HG02973 (cell line): ENCODE data around the gene HIC1.
A peak's percentile ranks its signal among the peaks of the same experiment; 100 is the strongest.

Experiments
- ATAC-seq: cut with Tn5 transposase; IDR thresholded peaks from one replicate; pipeline ENCODE4 v1.9.1; 2021; ENCODE audit warnings: moderate library complexity; ENCODE audit not compliant: unreplicated experiment

Gene HIC1

GRCh38 chr17:2059547-2060384 lies 4.9 kb downstream of the HIC1 start:
- ATAC-seq = no peak

DNA sequence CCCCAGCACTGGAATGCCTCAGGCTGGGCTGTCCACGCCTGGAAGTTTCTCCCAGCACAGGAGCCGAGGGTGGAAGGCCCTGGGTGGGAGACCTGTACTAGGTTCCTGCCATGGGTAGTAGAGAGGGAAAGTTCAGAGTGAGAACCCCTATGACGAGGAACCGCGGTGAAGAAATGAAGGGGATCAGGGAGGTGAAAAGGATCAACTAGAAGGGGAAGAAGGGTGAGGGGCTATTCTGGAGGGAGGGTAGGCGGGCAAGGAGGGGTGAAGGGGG lies 5.4 kb downstream of the HIC1 start:
- no peak for ATAC-seq

DNA sequence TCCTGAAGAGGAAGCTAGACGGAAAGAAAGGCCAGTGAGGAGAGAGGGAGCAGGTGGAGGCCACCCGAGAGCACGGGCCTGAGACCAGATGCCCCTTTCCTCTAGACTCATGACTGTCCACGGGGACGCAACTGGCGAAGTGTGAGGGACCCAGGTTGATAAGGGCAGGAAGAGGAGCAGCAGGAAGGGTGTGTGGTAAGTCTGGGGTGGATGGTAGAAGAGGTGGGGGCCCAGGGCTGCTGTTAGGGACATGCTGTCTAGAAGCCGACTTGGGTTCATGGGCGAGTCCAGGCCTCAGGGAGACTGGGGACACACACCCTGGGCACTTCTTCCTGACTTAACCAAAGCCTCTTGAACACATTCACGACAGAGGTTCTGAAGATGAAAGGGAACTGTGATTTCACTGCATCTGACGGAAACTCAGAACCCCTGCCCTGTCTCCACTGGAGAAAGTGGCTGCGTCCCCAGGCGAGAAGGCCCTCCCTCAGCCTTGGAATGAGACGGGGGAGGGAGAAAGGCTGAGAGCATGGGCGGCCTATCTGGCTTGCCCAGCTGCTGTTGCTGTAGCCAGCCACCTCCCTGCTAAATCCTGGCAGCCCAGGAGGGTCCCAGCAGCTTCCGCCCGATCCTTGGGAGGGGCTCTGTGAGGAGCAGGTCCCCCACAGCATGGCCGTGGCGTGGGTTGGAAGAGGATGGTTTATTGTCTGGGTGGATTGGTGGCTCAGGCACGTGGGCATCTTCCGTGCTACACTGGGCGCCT lies 6.0 kb downstream of the HIC1 start:
- ATAC-seq = no peak

DNA sequence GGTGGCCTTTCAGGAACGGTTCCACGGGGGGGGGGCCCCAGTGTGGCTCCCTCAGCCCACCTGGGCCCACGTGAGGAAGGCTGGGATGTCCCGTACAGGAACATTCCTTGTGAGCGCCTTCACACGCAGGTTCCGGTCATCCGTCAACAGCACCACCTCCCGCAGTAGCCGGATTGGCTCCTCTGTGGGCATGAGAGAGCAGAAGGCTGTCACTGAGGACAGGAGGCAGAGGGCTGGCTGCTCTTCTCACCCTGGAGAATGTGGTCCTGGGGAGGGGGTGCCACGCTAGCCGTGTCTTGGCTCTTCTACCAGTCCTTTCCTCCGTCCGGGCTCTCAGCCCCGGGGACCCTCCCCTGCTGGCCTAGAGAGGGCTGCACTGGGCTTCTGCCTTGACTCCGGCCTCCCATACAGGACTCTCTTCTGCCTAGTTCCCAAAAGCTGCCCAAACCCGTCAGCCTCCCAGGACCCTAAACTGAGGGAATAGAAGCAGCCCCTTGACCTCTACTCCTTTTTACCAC lies 6.6 kb downstream of the HIC1 start:
- no peak for ATAC-seq

- no peak for ATAC-seq
These were observed 7.8 kb downstream of the HIC1 start for GRCh38 chr17:2062571-2063183.

DNA sequence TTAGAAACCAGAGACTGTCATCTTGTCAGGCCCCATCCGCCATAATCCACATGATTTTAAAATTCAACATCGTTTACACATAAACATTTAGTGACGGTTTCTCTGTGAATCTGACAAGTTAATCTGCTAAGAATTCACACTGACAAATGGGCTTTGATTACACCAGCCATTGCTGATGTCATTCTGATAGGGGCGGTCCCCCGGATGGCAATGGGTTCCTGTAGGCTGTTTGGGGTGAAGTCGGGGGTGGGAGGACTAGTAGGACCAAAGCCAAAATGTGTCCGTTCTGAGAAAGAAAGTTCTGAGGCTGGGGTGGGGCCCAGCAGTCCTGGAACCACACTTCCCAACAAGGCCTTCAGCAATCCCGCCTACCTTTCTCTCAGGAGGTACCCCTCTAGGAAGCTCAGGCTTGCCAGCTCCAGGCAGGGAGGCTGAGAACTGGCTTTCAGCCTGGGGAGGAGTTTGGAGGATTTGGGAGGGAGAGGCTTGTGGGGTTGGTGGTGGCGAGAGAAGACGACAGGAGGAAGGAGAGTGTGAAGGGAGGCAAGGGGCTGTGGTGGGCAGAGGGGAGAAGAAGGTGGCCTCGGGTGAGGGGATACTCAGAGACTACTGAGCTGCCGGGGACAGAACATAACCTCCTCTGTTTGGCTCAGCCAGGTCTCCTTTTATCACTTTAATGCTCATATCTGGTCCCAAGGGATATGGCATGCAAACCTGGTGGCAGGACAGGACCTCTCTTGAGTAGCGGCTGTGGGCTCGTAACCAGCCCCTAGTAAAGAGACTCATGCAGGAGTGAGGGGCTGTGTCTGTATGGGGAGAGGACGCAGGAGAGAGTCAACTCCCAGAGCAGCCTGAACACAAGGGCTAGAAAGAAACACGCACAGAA lies 8.6 kb downstream of the HIC1 start:
- ATAC-seq = no peak

- ATAC-seq = no peak
These were observed 9.2 kb downstream of the HIC1 start for GRCh38 chr17:2064147-2064489.

- ATAC-seq = no peak
These were observed 9.6 kb downstream of the HIC1 start for GRCh38 chr17:2064520-2064971.

DNA sequence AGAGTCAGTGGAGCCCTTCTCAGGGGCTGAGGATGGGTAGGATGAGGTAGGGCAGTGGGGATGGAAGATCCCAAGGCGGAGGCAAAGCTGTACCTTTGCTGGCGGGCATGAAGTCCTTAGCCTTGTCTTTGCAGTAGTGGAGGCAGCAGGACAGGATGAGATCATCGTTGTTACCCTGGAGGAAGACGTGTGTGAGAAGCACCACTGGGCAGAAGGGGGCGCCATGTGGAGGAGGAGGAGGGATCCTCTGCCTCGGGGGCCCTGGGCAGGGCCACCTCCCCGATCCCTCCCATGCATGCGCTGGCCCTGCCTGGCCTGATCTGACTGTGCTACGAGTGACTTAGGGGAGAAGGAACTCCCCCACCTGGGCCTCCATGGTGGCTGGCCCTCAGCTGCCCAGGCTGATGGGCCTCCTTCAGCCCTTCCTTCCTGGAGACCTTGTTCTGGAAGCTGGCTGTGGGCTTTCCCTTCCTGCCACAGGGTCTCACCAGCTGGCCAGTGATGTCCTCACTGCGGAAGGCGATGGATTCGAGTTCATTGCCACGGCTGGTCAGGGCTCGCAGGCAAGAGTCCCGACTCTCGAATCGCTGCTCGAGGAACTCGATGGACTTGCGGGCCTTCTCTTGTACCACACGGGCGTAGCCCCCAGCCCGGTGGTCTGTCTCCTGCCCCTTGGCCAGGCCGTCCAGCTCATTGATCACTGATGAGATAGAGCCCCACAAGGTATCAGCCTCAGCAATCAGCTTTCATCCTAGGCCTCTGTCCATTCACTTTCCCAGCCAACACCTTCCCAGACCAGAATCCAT lies 10.3 kb downstream of the HIC1 start:
- no peak for ATAC-seq

DNA sequence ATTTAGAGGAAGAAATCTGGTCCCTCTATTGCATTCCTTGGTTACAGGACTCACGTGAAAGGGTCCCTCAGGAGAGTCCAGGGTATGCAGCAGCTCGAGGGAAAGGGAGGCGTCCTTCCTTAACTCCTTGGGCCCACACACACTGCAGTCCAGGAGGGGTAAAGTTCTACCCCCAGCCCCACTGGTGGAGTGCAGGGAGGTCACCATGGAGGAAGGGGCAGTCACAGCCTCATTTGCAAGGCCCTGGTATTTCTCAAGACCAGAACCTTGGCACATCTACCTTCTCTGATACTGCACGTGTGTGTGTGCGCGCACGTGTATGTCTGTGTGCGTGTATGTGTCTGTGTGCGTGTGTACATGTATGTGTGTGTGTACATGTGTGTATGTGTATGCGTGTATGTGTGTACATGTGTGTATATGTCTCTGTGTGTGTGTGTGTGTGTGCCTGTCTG lies 11.1 kb downstream of the HIC1 start:
- no peak for ATAC-seq

GRCh38 chr17:2067048-2067561 lies 12.2 kb downstream of the HIC1 start:
- no peak for ATAC-seq

- ATAC-seq = no peak
These were observed 12.7 kb downstream of the HIC1 start for GRCh38 chr17:2067608-2068024.

GRCh38 chr17:2068031-2068518 lies 13.2 kb downstream of the HIC1 start:
- no peak for ATAC-seq

- ATAC-seq = no peak
These were observed 13.7 kb downstream of the HIC1 start for GRCh38 chr17:2068519-2069051.

DNA sequence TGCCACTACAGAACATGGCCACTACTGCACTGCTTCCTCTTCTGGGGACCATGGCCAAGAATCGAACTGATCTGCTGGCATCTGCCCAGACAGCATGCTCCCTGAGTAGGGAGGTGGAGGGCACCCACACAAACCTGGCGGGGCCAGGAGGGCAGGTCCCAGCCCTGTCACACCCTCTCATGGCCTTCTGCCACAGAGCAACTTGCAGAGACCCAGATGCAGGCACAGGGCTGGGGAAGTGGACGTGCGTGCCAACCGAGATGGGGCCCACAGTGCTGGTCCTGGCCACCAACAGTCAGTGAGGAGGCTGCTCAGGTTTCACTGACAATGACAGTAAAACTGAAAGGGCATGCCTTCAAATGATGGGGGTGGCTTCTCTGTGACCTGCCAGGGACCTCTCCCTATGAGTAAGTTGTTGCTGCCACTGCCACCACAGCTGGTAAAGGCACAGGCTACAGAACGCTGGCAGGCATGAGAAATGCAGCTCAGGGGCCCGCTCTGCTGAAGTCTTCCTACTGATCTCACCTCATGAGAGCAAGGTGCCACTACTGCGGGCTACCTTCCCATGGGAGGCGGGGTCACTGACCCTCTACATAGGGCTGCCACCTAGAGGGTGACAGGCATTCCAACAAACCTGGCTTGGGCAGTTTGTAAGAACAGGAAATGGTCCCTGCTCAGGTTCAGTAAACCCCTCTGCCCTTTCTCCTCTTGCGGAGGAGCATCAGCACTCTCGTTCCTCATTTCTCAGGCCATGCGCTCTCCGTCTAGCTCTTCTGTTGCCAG lies 15.5 kb downstream of the HIC1 start:
- ATAC-seq = peak; percentile 61

DNA sequence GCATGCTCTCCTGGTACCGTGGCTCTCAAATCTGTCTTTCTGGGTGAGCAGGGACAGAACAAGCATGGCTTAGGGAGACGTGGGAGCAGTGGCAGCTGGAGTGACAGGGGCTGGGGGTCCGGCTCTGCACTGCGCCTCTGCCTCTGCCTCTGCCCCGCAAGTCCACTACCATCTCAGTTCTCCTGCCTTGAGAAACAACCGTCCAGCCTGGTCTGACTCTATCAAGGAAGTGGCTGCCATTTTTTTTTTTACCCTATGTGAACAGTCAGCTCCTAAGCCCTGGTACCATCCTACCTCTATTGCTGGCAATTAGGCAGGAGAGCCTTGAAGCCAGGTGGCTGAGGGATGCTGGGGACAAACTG lies 16.1 kb downstream of the HIC1 start:
- ATAC-seq = no peak

- no peak for ATAC-seq
These were observed 16.8 kb downstream of the HIC1 start for GRCh38 chr17:2071455-2072281.

DNA sequence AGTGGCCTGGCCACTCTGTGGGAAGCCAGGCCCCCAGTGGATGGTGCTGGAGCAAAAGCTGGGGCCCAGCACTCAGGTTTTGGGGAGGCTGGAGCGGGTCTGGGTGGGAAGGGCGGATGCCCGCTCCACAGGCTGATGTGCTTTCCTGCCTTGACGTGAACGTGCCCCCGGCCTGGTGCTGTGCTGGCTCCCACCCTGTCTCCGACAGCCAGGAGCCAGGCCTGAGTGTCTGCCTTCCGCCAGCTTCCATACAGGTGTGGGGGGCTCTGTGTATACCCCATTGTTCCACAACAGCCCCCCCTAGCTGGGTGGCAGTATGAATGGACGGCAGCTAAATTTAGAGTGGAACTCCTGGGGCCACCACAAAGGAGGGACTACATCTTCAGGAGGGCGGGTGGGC lies 20.0 kb downstream of the HIC1 start:
- ATAC-seq = no peak
